ENCODE results near the gene SOX11.
"Not testable (repeated sequence)": the region's sequence is repeated elsewhere in the genome, so short reads cannot be mapped to it uniquely, and the experiment has no call there.

Gene SOX11

GRCh38 chr2:5666798-5667197 is 25.4 kb upstream of the SOX11 start:
- DNase-seq (ENCODE audit: low read depth): no peak
- H3K4me3 ChIP-seq (ENCODE audit: low read length): no peak overlapping the region
- no peak for TF ChIP-seq CTCF (conservative IDR thresholded peaks at IDR 0.05; ENCODE audit: low read length)

DNA sequence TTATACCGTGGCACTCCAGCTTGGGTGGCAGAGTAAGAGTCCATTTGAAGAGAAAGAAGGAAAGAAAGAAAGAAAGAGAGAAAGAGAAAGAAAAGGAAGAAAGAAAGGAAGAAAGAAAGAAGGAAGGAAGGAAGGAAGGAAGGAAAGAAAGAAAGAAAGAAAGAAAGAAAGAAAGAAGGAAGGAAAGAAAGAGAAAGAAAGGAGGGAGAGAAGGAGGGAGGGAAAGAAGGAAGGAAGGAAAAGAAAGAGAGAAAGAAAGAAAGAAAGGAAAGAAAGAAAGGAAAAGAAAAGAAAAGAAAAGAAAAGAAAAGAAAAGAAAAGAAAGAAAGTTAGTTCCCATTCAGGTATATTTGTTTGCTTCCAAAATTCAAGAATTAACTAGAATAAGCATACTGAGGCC is 24.5 kb upstream of the SOX11 start:
- not testable (repeated sequence) for DNase-seq (ENCODE audit: low read depth)

DNA sequence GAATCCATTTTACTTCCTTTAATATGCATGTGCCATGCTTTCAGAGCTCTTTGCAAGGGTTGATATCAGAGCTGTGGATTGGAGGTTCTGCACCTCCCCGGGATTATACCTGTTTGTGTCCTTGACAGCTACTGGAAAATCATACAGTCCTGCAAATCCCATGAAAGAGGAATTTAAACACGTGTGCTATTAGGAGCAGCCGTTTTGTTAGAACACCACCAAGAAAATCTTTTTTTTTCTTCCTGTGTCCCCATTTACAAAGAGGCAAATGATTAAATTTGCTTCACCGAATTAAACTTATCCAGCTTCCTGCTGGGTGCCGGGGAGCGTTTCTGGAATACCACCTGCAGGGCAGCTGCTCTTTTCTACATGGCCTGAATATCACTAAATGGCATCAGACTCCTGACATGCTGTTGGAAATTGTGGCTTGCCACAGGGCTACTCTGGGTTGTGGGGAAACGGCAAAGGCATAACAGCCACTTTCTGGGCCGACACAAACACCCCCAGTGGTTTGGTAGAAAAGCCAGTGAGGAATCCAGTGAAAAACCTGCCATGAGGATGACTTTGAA is 23.4 kb upstream of the SOX11 start:
- DNase-seq (ENCODE audit: low read depth): no peak
- H3K4me3 ChIP-seq (ENCODE audit: low read length): no peak overlapping the region
- TF ChIP-seq CTCF (conservative IDR thresholded peaks at IDR 0.05; ENCODE audit: low read length): no peak

More for the DNA sequence above, 24.5 kb upstream of the SOX11 start:
- not testable (repeated sequence) for H3K4me3 ChIP-seq (ENCODE audit: low read length)

DNA sequence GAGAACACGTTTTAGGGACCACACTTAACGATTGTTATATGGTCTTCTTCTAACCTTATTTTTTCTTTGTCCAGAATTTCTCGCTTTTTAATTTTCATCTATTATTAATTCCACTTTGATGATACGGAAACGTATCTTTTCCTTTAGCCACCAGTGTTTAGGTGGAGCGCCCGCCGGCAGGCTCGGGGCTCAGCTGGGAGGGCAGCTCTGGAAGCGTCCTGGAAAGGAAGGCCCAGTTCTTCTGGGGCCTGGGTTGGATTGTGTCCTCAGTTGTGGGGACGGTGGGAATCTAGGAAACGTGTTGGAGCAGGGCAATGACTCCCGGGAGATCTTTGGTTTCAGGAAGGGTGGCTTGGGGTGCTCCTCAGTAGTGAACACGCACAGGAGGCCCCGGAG is 19.4 kb upstream of the SOX11 start:
- no peak overlapping the region for H3K4me3 ChIP-seq (ENCODE audit: low read length)
- no peak for TF ChIP-seq CTCF (conservative IDR thresholded peaks at IDR 0.05; ENCODE audit: low read length)
- no peak for DNase-seq (ENCODE audit: low read depth)

GRCh38 chr2:5673145-5674025 is 18.8 kb upstream of the SOX11 start:
- no peak for TF ChIP-seq CTCF (conservative IDR thresholded peaks at IDR 0.05; ENCODE audit: low read length)
- no peak for DNase-seq (ENCODE audit: low read depth)
- no peak overlapping the region for H3K4me3 ChIP-seq (ENCODE audit: low read length)

GRCh38 chr2:5674026-5674340 is 18.2 kb upstream of the SOX11 start:
- no peak for TF ChIP-seq CTCF (conservative IDR thresholded peaks at IDR 0.05; ENCODE audit: low read length)
- DNase-seq (ENCODE audit: low read depth): no peak
- H3K4me3 ChIP-seq (ENCODE audit: low read length): no peak overlapping the region

DNA sequence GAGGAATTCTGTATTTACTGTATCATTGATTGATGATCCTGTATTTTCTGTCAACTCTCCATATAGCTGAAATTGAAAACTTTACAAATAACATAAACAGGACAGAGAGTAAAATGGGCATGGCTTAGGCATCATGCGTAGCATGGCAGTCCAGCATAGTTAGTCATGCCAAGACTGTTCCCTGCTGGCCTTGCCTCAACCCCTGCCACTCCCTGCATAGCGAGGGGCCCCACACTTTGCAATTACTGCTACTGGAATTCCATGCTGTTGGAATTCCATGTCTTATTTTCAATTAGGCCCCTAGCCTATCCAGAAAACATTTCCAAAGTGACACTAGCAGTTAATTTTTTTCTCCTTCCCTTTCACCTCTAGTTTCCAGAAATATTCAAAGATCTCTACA is 15.1 kb upstream of the SOX11 start:
- DNase-seq (ENCODE audit: low read depth): no peak
- TF ChIP-seq CTCF (conservative IDR thresholded peaks at IDR 0.05; ENCODE audit: low read length): no peak
- H3K4me3 ChIP-seq (ENCODE audit: low read length): no peak overlapping the region
